ENCODE data around the gene OR2C1.

OR2C1 gene

GRCh38 chr16:3355589-3355988 is at the start of gene OR2C1:
OR2C1 (plus strand) TSS chr16:3355889; CDS start chr16:3355941, 52 bp downstream.
- DNase-seq (ENCODE audit: low spot score) = no peak

GRCh38 chr16:3306078-3306477 is 49.6 kb upstream of the OR2C1 start:
- DNase-seq (ENCODE audit: low spot score) = no peak

- DNase-seq (ENCODE audit: low spot score) = no peak
Observed at GRCh38 chr16:3311496-3311895, 44.2 kb upstream of the OR2C1 start.

GRCh38 chr16:3317315-3317999 is 38.2 kb upstream of the OR2C1 start:
- DNase-seq (ENCODE audit: low spot score) = no peak

GRCh38 chr16:3321816-3322215 is 33.9 kb upstream of the OR2C1 start:
- no peak for DNase-seq (ENCODE audit: low spot score)

GRCh38 chr16:3327514-3327913 is 28.2 kb upstream of the OR2C1 start:
- DNase-seq (ENCODE audit: low spot score) = no peak

- DNase-seq (ENCODE audit: low spot score) = no peak
Observed at GRCh38 chr16:3328104-3328503, 27.6 kb upstream of the OR2C1 start.

- DNase-seq (ENCODE audit: low spot score) = no peak
Observed at GRCh38 chr16:3328643-3329042, 27.0 kb upstream of the OR2C1 start.

- no peak for DNase-seq (ENCODE audit: low spot score)
Observed at GRCh38 chr16:3346041-3346440, 9.6 kb upstream of the OR2C1 start.

- DNase-seq (ENCODE audit: low spot score) = no peak
Observed at GRCh38 chr16:3347586-3347985, 8.1 kb upstream of the OR2C1 start.

- no peak for DNase-seq (ENCODE audit: low spot score)
Observed at GRCh38 chr16:3348547-3349167, 7.0 kb upstream of the OR2C1 start.

- no peak for DNase-seq (ENCODE audit: low spot score)
Observed at GRCh38 chr16:3349175-3349574, 6.5 kb upstream of the OR2C1 start.

- DNase-seq (ENCODE audit: low spot score) = no peak
Observed at GRCh38 chr16:3356118-3356517, 429 bp downstream of the OR2C1 start.

GRCh38 chr16:3358871-3359270 is 3.2 kb downstream of the OR2C1 start:
- DNase-seq (ENCODE audit: low spot score) = no peak

- DNase-seq (ENCODE audit: low spot score) = no peak
Observed at GRCh38 chr16:3362931-3363330, 7.2 kb downstream of the OR2C1 start.

GRCh38 chr16:3363793-3364192 is 8.1 kb downstream of the OR2C1 start:
- no peak for DNase-seq (ENCODE audit: low spot score)

- peak; percentile 84 for DNase-seq (ENCODE audit: low spot score)
Observed at GRCh38 chr16:3364774-3365427, 9.2 kb downstream of the OR2C1 start.

GRCh38 chr16:3369073-3369472 is 13.4 kb downstream of the OR2C1 start:
- DNase-seq (ENCODE audit: low spot score) = no peak

GRCh38 chr16:3375680-3376079 is 20.0 kb downstream of the OR2C1 start:
- DNase-seq (ENCODE audit: low spot score) = no peak

GRCh38 chr16:3377917-3378316 is 22.2 kb downstream of the OR2C1 start:
- no peak for DNase-seq (ENCODE audit: low spot score)

GRCh38 chr16:3383045-3383448 is 27.4 kb downstream of the OR2C1 start:
- no peak for DNase-seq (ENCODE audit: low spot score)

GRCh38 chr16:3388325-3388724 is 32.6 kb downstream of the OR2C1 start:
- no peak for DNase-seq (ENCODE audit: low spot score)

GRCh38 chr16:3389663-3390338 is 34.1 kb downstream of the OR2C1 start:
- DNase-seq (ENCODE audit: low spot score) = no peak
